K562 (cell line): Measurements from ENCODE around the gene NDUFAB1. TPM values are rescaled to one million over a fixed set of nuclear protein-coding genes. Genes with fewer than 3 reads are reported as not detected.

Experiments used
- ATAC-seq: fragments of 200-7000 bp; cut with Tn5 transposase; 3 replicates; pipeline ENCODE4 v1.9.1; 2020; ENCODE audit warnings: moderate library complexity
- BruUV-seq: library from RNA; stranded (reverse); fragments of 400-500 nt; replicated peaks from 2 replicates; lab custom pipeline; 2021; lab: Mats Ljungman, UMichigan
- CTCF ChIA-PET: fragments of 300-600 bp; formaldehyde crosslinking; extraction: SDS; loops from one replicate; lab custom pipeline; 2021; ENCODE audit warnings: low intra/inter-chr PET ratio; lab: Yijun Ruan, JAX
- POLR2A ChIA-PET: fragments of 300-600, 350-650 bp; sonication (Branson Sonifier 250); formaldehyde crosslinking; extraction: SDS; loops from one replicate; lab custom pipeline; 2021; ENCODE audit warnings: antibody characterized with exemption, inconsistent platforms; lab: Yijun Ruan, JAX
- DNase-seq, 4 experiments: peaks; one replicate each; pipeline versions ENCODE4 v3.0.0 to v3.0.0-alpha.2; 2011 to 2018; ENCODE audit warnings: low spot score in 3 of 4, mixed read lengths in 3 of 4; ENCODE audit errors: extremely low read depth in 1 of 4
- FAIRE-seq: peaks from 2 replicates; lab custom pipeline; 2011; peaks lifted over from hg19 to GRCh38; lab: Jason Lieb, UNC
- H2AFZ ChIP-seq: 2 replicates; pipeline ENCODE4 v1.6.0; 2011; ENCODE audit warnings: low read depth, low read length, control low read depth, inconsistent platforms
- H3K27ac ChIP-seq: fragments of 200-600 bp; 3 replicates; pipeline ENCODE4 v1.8.0; 2011; ENCODE audit warnings: low read depth, mild to moderate bottlenecking, control low read depth, inconsistent platforms, low read length, moderate library complexity, mixed read lengths; ENCODE audit errors: extremely low read depth
- H3K27me3 ChIP-seq, 2 experiments: fragments of 300-600 bp in 1 of 2; 2 replicates in 1 of 2; 3 replicates in 1 of 2; pipeline versions ENCODE4 v1.6.0 to v1.8.0; 2011; ENCODE audit warnings: inconsistent platforms in 2 of 2, low read length in 2 of 2, mild to moderate bottlenecking in 1 of 2, mixed read lengths in 1 of 2, moderate library complexity in 1 of 2; ENCODE audit not compliant: control insufficient read depth in 2 of 2, insufficient read depth in 2 of 2
- H3K36me3 ChIP-seq: fragments of 300-600 bp; 3 replicates; pipeline ENCODE4 v1.8.0; 2011; ENCODE audit warnings: mild to moderate bottlenecking, low read length, inconsistent platforms; ENCODE audit not compliant: control insufficient read depth, insufficient read depth
- H3K4me1 ChIP-seq, 2 experiments: fragments of 200-600 bp in 1 of 2; replicated peaks in 1 of 2; 2 replicates in 1 of 2; 3 replicates in 1 of 2; pipeline versions ENCODE4 v1.5.1 to v1.8.0; 2011; ENCODE audit warnings: inconsistent platforms in 2 of 2, low read length in 2 of 2, mild to moderate bottlenecking in 1 of 2, mixed read lengths in 1 of 2, moderate library complexity in 1 of 2; ENCODE audit not compliant: control insufficient read depth in 2 of 2, insufficient read depth in 2 of 2
- H3K4me2 ChIP-seq: 2 replicates; pipeline ENCODE4 v1.6.1; 2011; ENCODE audit warnings: low read length, control low read depth, inconsistent platforms, mixed read lengths; ENCODE audit not compliant: insufficient read depth
- H3K4me3 ChIP-seq: fragments of 200-600 bp; sonication (generic), shearing (Covaris generic); 2 replicates; pipeline ENCODE4 v1.5.1; 2016; ENCODE audit warnings: control low read depth, inconsistent platforms
- H3K79me2 ChIP-seq: fragments of 200-600 bp; 3 replicates; pipeline ENCODE4 v1.8.0; 2011; ENCODE audit warnings: low read length, inconsistent platforms; ENCODE audit not compliant: control insufficient read depth, insufficient read depth
- H3K9ac ChIP-seq, 2 experiments: 2 replicates each; pipeline versions ENCODE4 v1.6.0 to v1.6.1; 2011; ENCODE audit warnings: low read depth in 2 of 2, low read length in 2 of 2, control low read depth in 1 of 2, inconsistent platforms in 1 of 2, mild to moderate bottlenecking in 1 of 2, mixed read lengths in 1 of 2; ENCODE audit not compliant: insufficient read depth in 1 of 2
- H3K9me1 ChIP-seq: one replicate; pipeline ENCODE4 v1.6.0; 2011; ENCODE audit warnings: inconsistent platforms, mild to moderate bottlenecking, low read length, moderate library complexity; ENCODE audit not compliant: control insufficient read depth, insufficient read depth
- H3K9me3 ChIP-seq: replicated peaks from 2 replicates; pipeline ENCODE4 v1.5.1; 2011; ENCODE audit warnings: low read depth, low read length, inconsistent platforms; ENCODE audit not compliant: control insufficient read depth, insufficient read depth
- H4K20me1 ChIP-seq: replicated peaks from 2 replicates; pipeline ENCODE4 v1.6.1; 2011; ENCODE audit warnings: low read length, inconsistent platforms, mixed read lengths; ENCODE audit not compliant: control insufficient read depth, insufficient read depth
- ASH1L ChIP-seq: fragments of 450-650 bp; IDR thresholded peaks from 2 replicates; pipeline ENCODE4 v1.6.1; 2018; ENCODE audit warnings: borderline replicate concordance, mild to moderate bottlenecking, low read depth; ENCODE audit not compliant: partially characterized antibody
- HDAC2 ChIP-seq: fragments of 450-650 bp; IDR thresholded peaks from 2 replicates; pipeline ENCODE4 v1.6.1; 2016; ENCODE audit warnings: mild to moderate bottlenecking
- JUN ChIP-seq, 2 experiments: sonication (generic) in 1 of 2; formaldehyde crosslinking in 1 of 2; IDR thresholded peaks; 2 replicates each; pipeline versions ENCODE4 v1.6.1 to v1.8.0; 2012 to 2022; ENCODE audit warnings: borderline replicate concordance in 2 of 2, mild to moderate bottlenecking in 2 of 2, improper control_type of control experiment in 1 of 2, low read depth in 1 of 2, low read length in 1 of 2, missing genetic modification reagents in 1 of 2
- PTRF ChIP-seq: fragments of 450-650 bp; IDR thresholded peaks from 2 replicates; pipeline ENCODE4 v1.6.1; 2016; ENCODE audit warnings: mild to moderate bottlenecking, missing genetic modification characterization, missing compliant biosample characterization
- SAP30 ChIP-seq: fragments of 200-600 bp; sonication (generic); IDR thresholded peaks from 2 replicates; pipeline ENCODE4 v1.6.1; 2012; ENCODE audit warnings: borderline replicate concordance, low read depth, mild to moderate bottlenecking, moderate library complexity, low read length, control low read depth, inconsistent platforms; ENCODE audit not compliant: insufficient read depth, poor library complexity, severe bottlenecking
- ZNF133 ChIP-seq: fragments of 250-450 bp; sonication (Bioruptor Pico); IDR thresholded peaks from 2 replicates; pipeline ENCODE4 v1.4.0; 2020; ENCODE audit warnings: mild to moderate bottlenecking
- WGBS: fragments of 100-300 bp; shearing (Covaris generic); methylation state at CpG from one replicate; pipeline ENCODE4 v1.1.6; 2016; ENCODE audit warnings: low coverage, mixed read lengths; ENCODE audit not compliant: insufficient coverage; ENCODE audit errors: missing lambda C conversion rate; 5-methylcytosine and 5-hydroxymethylcytosine counted together
- in situ Hi-C: fragments of 300-500 bp; cut with MboI; formaldehyde crosslinking; loops from 4 replicates; pipeline ENCODE4 v1.15.0; 2018; ENCODE audit warnings: inconsistent platforms, mixed read lengths
- intact Hi-C: fragments of 100-400 bp; cut with micrococcal nuclease; formaldehyde crosslinking; loops from 2 replicates; pipeline ENCODE4 v1.14.2; 2022
- polyA plus RNA-seq, 8 experiments: library from polyadenylated mRNA; depleted of rRNA in 4 of 8; stranded (reverse) in 5 of 8; unstranded in 3 of 8; fragments of >200 nt; fragmentation: Nextera tagmentation in 2 of 8; fragmentation: Illumina TruSeq in 1 of 8; extraction: Ambion mirVana in 2 of 8; extraction: Trizol in 1 of 8; gene quantifications; 2 replicates each; pipeline versions ENCODE4 v1.2.1 to v1.2.3, GENCODE V29; 2011 to 2014; ENCODE audit warnings: inconsistent platforms in 1 of 8, missing spikeins in 1 of 8
- total RNA-seq, 7 experiments: library from RNA; depleted of rRNA in 6 of 7; stranded (reverse); fragments of >200 nt in 6 of 7; fragmentation: Illumina TruSeq in 2 of 7; extraction: Trizol in 2 of 7; gene quantifications; 2 replicates each; pipeline versions ENCODE4 v1.2.1 to v1.2.3, GENCODE V29; 2011 to 2021; ENCODE audit warnings: low replicate concordance in 1 of 7
- TF ChIP-seq, protein P1 (sequence below): fragments of 250-450 bp; sonication (Bioruptor Pico); IDR thresholded peaks from 2 replicates; pipeline ENCODE4 v1.4.0; 2020
- TF ChIP-seq, protein P2 (sequence below): fragments of 250-450 bp; sonication (Bioruptor Pico); IDR thresholded peaks from 2 replicates; pipeline ENCODE4 v1.4.0; 2020; ENCODE audit warnings: mild to moderate bottlenecking, moderate library complexity
- TF ChIP-seq, protein P3 (sequence below), 2 experiments: fragments of 250-450 bp in 1 of 2; fragments of 450-650 bp in 1 of 2; sonication (Bioruptor Pico) in 1 of 2; IDR thresholded peaks; 2 replicates each; pipeline versions ENCODE4 v1.6.1 to v1.8.0; 2016 to 2021; ENCODE audit warnings: mild to moderate bottlenecking in 2 of 2, moderate library complexity in 2 of 2, missing compliant biosample characterization in 1 of 2, missing genetic modification characterization in 1 of 2
- TF ChIP-seq, protein P4 (sequence below): sonication (generic); formaldehyde crosslinking; IDR thresholded peaks from 2 replicates; pipeline ENCODE4 v1.8.0; 2022; ENCODE audit warnings: missing genetic modification reagents, mild to moderate bottlenecking, borderline replicate concordance

NDUFAB1 gene
- total and polyA plus RNA-seq, 9 of the 15 experiments (the other 6 are each of a cell fraction or from before 2014, with no cell fraction given), result 123 to 481 (median 238) TPM

DNA sequence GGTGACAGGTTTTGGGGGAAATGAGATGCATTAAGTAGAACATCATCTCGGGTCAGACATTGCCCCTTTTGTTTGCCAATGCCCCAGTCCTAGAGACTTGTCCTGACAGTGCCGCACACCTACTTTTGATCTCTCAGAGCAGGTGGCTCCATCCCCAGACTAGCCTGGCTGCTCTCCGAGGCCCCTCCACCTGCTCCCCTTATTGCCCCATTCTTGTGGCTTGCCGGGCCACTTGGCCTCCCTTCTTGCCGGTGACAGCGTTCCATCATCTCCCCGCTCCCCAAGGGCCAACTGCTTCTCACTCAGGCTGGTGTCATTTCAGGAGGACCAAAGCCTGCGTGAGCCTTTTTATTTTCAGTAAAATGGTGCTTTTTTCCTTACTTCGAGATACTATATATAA is 23.7 kb downstream of the NDUFAB1 start:
- FAIRE-seq (no peak), DNase-seq (no peak), ATAC-seq (no peak)
- ChIA-PET CTCF (no interaction called here), POLR2A (no interaction called here)
- H3K36me3 ChIP-seq, result peaks cover 63% of the 10 kb centered on the region; the same call in 2 of the 3 replicates
- no peaks in the 10 kb centered on the region for H3K9me1 ChIP-seq
- no peaks in the 10 kb centered on the region for H3K4me1 ChIP-seq
- H3K9me3 ChIP-seq, result no peaks in the 10 kb centered on the region
- H3K27me3 ChIP-seq, result no peaks in the 10 kb centered on the region
- in situ Hi-C loops, result no loop called here
- H3K9ac ChIP-seq, result no peak overlapping the region
- BruUV-seq, result no TSS peak
- intact Hi-C loops, result no loop called here
- H3K4me2 ChIP-seq, result no peak overlapping the region
- H4K20me1 ChIP-seq, result no peaks in the 10 kb centered on the region
- no peak overlapping the region for H3K27ac ChIP-seq
- no peak overlapping the region for H2AFZ ChIP-seq
- no peaks in the 10 kb centered on the region for H3K79me2 ChIP-seq
- TF ChIP-seq, protein P1, sequence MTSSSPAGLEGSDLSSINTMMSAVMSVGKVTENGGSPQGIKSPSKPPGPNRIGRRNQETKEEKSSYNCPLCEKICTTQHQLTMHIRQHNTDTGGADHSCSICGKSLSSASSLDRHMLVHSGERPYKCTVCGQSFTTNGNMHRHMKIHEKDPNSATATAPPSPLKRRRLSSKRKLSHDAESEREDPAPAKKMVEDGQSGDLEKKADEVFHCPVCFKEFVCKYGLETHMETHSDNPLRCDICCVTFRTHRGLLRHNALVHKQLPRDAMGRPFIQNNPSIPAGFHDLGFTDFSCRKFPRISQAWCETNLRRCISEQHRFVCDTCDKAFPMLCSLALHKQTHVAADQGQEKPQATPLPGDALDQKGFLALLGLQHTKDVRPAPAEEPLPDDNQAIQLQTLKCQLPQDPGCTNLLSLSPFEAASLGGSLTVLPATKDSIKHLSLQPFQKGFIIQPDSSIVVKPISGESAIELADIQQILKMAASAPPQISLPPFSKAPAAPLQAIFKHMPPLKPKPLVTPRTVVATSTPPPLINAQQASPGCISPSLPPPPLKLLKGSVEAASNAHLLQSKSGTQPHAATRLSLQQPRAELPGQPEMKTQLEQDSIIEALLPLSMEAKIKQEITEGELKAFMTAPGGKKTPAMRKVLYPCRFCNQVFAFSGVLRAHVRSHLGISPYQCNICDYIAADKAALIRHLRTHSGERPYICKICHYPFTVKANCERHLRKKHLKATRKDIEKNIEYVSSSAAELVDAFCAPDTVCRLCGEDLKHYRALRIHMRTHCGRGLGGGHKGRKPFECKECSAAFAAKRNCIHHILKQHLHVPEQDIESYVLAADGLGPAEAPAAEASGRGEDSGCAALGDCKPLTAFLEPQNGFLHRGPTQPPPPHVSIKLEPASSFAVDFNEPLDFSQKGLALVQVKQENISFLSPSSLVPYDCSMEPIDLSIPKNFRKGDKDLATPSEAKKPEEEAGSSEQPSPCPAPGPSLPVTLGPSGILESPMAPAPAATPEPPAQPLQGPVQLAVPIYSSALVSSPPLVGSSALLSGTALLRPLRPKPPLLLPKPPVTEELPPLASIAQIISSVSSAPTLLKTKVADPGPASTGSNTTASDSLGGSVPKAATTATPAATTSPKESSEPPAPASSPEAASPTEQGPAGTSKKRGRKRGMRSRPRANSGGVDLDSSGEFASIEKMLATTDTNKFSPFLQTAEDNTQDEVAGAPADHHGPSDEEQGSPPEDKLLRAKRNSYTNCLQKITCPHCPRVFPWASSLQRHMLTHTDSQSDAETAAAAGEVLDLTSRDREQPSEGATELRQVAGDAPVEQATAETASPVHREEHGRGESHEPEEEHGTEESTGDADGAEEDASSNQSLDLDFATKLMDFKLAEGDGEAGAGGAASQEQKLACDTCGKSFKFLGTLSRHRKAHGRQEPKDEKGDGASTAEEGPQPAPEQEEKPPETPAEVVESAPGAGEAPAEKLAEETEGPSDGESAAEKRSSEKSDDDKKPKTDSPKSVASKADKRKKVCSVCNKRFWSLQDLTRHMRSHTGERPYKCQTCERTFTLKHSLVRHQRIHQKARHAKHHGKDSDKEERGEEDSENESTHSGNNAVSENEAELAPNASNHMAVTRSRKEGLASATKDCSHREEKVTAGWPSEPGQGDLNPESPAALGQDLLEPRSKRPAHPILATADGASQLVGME, result no peak
- TF ChIP-seq ZNF133 (CRISPR knock-in tag) (no peak), HDAC2 (no peak), ASH1L (no peak), SAP30 (no peak), PTRF (tag) (no peak), JUN (IDR thresholded peaks at IDR 0.05; ENCODE audit: borderline replicate concordance, low read depth, low read length) (no peak), JUN (CRISPR knock-in tag; IDR thresholded peaks at IDR 0.05; ENCODE audit: borderline replicate concordance) (no peak)
- TF ChIP-seq, protein P2, sequence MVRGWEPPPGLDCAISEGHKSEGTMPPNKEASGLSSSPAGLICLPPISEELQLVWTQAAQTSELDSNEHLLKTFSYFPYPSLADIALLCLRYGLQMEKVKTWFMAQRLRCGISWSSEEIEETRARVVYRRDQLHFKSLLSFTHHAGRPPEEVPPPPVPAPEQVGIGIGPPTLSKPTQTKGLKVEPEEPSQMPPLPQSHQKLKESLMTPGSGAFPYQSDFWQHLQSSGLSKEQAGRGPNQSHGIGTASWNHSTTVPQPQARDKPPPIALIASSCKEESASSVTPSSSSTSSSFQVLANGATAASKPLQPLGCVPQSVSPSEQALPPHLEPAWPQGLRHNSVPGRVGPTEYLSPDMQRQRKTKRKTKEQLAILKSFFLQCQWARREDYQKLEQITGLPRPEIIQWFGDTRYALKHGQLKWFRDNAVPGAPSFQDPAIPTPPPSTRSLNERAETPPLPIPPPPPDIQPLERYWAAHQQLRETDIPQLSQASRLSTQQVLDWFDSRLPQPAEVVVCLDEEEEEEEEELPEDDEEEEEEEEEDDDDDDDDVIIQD (CRISPR knock-in tag), result no peak
- TF ChIP-seq, protein P3, sequence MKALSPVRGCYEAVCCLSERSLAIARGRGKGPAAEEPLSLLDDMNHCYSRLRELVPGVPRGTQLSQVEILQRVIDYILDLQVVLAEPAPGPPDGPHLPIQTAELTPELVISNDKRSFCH (CRISPR knock-in tag; IDR thresholded peaks at IDR 0.05), result no peak
- TF ChIP-seq, protein P3 (tag; IDR thresholded peaks at IDR 0.05), result no peak
- TF ChIP-seq, protein P4, sequence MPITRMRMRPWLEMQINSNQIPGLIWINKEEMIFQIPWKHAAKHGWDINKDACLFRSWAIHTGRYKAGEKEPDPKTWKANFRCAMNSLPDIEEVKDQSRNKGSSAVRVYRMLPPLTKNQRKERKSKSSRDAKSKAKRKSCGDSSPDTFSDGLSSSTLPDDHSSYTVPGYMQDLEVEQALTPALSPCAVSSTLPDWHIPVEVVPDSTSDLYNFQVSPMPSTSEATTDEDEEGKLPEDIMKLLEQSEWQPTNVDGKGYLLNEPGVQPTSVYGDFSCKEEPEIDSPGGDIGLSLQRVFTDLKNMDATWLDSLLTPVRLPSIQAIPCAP (CRISPR knock-in tag), result no peak
- no peak overlapping the region for H3K4me3 ChIP-seq
- WGBS, result 95% methylated on average over 9 of the region's 9 CpGs
